Measurements from ENCODE around the gene TPPP.
"Not testable (repeated sequence)": the region's sequence is repeated elsewhere in the genome, so short reads cannot be mapped to it uniquely, and the experiment has no call there.

Gene TPPP

DNA sequence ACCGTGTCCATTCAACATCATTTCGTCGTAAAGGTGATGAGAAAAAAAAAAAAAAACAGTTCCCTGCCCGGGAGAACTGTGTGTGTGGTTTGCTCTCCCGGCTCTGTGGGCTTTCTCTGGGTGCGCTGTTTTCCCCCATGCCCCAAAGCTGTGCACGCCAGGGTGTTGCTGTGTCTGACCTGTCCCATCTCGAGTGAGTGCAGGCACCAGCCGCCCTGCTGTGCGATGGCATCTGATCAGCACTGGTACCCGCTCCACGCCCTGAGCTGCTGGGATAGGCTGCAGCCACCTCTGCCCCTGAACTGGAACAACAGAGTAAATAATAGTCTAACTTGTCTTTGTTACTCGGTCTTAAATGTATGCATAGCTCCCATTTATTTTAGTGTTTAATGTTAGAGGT, 47.7 kb downstream of the TPPP start:
- DNase-seq (ENCODE audit: low spot score) = no peak

DNA sequence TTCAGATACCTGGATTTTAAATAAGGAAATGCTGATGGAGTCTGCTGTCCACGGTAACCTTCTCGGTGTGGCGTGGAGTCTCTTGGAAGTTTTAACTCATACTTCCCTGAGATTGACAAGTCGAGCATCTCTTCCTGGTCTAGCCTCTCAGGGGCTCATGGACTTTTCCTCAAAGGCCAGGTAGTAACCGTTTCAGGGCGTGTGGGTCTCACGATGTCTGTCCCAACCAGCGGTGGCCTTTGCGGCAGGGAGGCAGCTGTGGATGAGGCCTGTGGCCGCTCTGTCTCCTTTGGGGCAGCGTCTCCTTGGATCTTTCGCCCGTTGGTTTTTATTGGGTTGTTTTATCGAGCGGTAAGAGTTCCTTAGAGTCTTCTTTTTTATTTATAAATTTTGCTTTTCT, 48.2 kb downstream of the TPPP start:
- DNase-seq (ENCODE audit: low spot score) = no peak

DNA sequence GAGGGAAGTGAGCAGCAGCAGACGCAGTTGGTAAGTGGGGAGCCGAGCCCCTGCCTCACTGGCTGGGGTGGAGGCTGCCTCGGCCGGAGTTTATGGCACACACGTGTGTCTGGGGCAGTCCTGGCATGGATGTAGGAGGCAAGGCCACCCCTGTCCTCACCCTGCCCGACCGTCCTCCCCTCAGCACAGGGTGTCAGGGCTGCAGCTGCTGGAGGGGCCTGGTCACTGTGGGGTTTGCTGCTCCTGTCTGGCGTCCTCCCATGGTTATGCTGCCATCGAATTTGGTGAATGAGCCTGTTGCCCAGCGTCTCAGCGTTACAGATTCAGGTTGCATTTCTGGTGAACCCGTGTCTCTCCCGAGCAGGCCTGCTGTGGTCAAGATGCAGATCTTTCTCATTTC, 48.6 kb downstream of the TPPP start:
- no peak for DNase-seq (ENCODE audit: low spot score)

DNA sequence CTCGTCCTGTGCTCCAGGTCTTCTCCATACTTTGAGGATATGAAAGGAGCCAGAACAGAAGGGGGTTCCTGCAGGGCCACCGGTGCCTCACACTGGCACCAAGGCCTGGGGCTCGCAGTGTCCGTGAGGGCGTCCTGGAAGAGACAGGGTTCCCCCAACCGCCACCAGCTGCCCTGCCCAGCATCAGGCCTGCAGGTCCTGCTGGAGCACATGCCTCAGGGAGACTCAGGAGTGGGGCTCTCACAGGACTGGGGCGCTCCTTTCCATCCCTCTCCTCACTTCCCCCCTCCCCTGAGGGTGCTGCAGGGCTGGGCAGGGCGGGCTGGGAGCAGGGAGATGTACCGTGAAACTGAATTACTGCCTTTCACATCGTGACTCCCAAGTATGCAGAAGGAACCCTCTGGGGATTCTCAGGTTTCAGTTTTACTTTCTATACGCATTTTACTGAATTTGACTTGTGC, 49.3 kb downstream of the TPPP start:
- DNase-seq (ENCODE audit: low spot score) = no peak

DNA sequence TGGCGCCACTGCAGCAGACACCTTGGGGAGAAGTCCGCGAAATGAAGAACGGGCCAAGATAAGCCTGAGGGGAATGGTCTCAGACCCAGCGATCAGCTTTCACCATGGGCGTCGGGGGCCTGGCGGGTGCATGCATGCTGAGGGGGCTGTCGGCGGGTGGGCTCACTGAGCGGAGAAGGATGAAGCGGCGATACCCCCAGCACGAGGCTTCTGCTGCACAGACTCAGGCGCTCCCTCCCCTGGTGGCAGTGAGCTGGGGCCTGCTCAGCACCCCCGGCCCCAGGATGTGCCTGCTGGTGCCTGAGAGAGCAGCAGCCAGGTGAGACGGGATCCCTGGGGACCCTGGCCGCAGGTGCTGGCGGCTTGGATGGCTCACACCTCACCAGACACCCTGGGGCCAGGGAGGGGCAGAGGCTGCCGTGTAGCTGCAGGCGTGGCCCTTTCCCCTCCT, 49.8 kb downstream of the TPPP start:
- DNase-seq (ENCODE audit: low spot score) = no peak

DNA sequence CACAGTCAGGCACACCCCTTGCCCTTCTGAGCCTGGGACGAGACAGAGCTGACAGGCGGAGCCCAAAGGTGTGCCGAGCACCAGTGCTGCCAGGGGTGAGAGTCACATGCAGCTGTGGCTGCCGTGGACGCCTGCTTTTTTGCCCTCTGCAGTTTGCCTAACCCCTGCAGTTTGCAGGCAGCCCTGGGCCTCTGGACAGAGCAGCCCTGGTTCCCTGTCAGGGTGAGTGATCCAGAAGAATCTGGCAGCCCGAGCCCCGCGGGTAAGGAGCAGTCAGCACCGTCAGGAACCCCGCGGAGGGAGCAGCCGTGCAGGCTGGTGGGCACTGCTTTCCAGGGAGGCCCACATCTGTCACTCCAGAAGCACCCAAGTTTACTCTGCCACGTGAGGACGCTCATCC, 50.7 kb downstream of the TPPP start:
- no peak for DNase-seq (ENCODE audit: low spot score)

DNA sequence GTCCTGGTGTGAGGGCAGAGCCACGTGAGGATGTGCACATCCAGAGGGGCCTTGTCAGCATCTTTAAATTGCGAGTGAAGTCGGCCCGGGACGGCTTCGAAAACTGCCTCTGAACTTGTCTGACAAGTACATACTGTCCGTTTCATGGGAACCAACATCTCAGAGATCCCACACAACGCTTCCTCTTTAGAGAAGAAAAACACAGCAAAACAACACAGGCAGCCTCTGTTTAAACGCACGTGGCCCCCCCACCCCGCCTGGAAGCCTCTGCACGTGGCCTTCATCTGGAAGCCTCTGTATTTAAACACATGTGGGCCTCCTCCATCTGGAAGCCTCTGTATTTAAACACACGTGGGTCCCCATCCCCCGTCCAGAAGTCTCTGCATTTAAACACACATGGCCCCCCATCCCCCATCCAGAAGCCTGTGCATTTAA, 51.8 kb downstream of the TPPP start:
- no peak for DNase-seq (ENCODE audit: low spot score)

DNA sequence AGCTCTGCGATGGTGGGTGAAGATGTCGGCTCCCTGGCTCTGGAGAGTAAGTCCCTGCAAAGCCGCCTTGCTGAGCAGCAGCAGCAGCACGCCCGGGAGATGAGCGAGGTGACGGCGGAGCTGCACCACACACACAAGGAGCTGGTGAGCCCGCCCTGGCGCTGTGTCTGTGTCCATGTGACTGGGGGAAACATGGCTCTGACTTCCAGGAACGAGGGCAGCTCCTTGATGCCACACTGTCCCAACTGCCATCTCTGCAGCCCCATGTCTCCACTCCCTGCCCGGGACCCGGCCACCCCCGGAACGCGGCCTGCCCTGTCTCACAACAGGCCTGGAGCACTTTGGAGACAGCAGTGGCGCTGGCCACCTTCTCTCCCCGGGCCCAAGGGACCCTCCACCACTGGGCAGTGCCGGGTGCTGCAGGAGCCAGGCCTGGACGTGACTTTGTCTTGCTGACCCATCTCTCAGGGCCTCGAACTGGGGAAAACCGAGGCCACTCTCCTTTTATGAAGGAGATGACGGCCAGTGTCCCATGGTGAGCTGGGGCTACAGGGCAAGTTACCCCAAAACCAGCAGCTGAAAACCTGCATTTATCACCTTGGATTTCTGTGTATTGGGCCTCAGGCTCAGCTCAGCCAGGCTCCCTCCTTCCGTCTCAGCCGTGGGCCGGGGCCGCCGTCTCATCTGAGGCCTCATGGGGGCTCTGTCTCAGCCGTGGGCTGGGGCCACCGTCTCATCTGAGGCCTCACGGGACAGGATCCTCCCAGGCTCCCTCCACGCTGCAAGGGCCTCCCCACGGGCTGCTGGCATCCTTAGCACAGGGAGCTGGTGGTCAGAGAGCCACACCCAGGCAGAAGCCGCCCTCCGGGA, 52.5 kb downstream of the TPPP start:
- no peak for DNase-seq (ENCODE audit: low spot score)

DNA sequence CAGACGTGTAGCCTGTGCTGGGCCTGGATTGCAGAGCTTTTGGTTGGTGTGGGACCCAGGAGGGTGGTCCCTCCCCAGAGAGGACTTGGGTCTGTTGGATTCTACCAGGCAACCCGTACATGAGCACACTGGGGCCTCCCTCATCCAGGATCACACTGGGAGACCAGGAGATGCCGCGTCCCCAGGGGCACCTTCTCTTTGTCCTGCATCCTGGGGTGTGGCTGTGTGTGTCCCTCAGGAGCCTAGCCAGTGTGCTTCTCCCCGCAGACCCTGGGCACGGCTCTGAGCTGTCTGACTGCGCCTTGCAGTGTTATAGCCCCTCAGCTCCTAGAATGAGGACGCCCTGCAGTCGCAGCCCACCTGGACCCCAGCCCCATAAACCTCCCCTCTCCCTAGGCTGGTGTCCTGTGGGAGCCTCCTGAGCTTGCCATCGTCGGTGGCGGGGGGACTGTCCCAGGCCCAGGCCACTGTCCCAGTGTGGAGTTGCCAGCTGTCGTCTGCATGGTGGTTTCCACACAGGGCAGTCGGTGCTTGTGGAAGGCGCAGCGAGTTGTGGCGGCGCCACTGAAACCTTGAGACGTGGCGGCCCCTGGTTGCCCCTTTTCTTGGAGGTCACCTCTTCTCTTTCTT, 53.5 kb downstream of the TPPP start:
- no peak for DNase-seq (ENCODE audit: low spot score)

DNA sequence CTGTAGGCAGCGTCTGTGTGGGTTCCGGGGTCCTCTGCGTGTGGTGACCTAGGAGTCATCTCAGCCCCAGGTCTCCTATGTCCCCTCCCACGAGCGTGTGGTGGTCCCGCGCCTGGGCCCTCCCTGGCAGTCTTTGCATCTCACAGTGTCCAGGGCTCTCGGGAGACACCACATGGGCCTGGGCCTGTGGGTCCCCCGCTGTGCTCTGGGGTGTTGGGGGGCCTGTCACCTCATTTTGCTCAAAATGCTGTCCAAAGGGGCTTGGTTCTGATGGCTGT, 54.0 kb downstream of the TPPP start:
- DNase-seq (ENCODE audit: low spot score) = no peak

DNA sequence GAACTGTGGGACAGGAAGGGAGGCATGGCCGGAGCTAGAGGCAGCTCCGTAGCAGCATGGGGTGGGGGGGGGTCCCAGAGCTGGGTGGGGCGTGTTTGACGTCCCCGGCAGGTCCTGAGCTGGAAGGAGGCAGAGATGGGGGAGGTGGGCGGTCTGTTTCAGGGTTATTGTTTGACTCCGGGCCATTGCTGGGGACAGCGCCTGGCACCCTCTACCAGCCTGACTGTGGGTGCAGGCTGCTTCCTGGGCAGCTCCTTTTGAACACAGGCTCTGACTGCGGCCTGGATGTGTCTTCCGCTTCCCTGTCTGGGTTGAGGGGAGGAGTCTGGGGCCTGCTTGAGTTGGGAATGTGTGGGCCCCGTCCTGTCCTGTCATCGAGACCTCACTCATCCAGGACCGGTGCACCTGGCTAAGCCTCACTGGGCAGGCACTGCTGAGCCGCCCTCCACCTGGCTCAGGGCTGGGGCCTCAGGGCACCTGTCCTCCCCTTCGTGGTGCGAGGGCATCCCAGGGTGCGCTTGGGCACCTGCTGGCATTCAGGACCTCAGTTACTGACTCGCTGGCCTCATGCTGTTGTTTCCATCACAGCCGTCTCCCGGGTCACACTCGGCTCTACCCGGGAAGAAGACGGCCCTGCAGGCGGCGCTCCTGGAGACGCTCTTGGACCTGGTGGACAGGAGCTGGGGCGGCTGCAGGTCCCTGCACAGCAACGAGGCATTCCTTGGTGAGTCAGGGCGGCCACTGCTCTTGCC, 54.5 kb downstream of the TPPP start:
- no peak for DNase-seq (ENCODE audit: low spot score)

DNA sequence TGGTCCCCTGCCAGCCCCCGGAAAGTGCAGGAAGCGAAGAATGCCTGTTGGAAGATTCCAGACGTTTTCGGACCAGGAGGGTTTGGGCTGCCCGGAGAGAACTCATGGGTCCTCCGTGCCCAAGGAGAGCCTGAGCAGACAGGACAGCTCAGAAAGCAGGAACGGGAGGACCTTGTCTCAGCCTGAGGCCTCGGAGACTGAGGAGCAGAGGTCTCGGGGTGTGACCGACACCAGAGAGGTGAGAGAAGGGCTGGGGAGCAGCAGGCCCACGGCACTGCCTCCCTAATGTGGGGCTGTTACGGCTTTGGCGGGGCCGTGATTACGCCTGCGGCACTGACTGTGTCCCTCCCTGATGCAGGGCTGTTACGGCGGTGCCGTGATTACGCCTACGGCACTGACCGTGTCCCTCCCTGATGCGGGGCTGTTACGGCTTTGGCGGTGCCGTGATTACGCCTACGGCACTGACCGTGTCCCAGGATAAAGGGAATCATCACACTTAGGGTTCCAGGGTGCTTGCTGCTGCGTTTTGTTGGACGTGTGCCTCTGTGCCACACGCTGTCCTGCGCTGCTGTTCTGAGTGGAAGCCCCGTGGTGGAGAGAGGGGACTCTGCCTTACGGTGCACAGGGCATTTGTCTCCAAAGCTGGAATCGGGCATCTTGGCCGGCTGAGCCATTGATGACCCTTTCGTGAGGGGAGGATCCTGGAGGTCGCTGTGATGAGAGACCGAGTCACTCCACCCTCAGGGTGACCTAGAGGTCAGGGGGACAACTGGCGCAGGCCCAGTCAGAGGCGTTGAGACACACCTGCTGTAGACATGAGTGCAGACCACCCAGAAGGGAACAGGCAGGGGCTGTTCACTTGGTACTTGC, 55.3 kb downstream of the TPPP start:
- DNase-seq (ENCODE audit: low spot score) = no peak

DNA sequence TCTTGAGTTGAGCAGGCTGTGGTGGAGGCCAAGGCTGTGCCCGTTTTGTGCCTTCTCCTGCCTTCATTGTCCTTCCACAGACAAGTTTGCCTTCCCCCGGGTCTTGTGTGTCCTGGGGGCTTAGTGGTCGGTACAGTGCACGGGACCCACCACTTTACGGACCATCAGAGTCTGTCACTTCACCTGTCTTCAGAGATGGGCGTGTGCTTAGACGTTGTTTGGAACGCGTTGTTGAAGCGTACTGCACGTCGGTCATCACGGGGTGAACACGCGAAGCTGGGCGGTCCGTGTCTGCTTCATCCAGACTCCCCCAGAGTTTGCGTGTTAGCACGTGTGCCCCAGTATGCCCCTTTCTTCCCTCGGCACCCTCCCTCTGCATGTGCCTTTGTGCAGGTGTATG, 56.2 kb downstream of the TPPP start:
- DNase-seq (ENCODE audit: low spot score) = no peak

DNA sequence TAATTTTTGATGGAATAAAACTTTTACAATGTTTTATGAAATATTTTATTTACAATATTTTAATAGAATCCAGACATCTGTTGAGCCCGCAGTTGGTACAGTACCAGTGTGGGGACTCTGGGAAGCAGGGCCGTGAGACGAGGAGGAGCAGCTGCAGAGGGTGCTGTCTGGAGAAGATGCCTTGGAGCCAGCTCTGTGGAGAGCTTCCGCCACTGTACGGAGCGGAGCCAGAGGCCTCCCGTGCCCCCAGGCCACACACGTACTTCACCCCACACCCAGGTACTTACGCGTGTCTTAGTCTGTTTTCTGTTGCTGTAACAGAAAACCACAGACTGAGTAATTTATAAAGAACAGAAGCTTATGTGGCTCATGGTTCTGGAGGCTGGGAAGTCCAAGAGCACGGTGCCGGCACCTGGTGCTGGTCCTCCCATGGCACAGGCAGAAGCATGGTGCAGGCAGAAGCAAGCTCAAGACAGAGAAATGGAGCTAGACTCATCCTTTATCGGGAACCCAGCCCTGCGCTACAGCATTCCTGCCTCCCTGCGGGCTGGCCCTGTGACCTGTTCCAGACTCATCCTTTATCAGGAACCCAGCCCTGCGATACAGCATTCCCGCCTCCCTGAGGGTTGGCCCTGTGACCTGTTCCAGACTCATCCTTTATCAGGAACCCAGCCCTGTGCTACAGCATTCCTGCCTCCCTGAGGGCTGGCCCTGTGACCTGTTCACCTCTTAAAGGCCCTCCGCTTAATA, 57.7 kb downstream of the TPPP start:
- DNase-seq (ENCODE audit: low spot score) = no peak

DNA sequence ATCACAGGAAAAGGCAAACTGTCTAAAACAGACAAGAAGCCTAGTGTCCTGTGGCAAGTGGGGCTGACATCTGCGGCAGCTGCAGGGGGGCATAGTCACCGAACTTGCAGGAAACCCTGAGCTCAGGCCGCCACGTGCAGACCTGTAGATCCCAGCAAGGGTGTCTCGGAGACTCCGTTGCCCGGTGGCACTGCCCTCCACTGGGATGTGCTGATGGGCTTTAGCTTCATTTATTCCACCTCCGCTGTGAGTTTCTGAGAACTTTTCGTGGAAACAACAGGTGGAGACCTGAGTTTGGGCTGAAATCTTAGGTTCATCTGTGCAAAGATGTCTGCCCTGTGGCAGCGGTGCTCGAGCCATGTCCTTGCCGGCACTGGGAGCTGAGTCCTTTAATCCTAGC, 59.0 kb downstream of the TPPP start:
- no peak for DNase-seq (ENCODE audit: low spot score)

DNA sequence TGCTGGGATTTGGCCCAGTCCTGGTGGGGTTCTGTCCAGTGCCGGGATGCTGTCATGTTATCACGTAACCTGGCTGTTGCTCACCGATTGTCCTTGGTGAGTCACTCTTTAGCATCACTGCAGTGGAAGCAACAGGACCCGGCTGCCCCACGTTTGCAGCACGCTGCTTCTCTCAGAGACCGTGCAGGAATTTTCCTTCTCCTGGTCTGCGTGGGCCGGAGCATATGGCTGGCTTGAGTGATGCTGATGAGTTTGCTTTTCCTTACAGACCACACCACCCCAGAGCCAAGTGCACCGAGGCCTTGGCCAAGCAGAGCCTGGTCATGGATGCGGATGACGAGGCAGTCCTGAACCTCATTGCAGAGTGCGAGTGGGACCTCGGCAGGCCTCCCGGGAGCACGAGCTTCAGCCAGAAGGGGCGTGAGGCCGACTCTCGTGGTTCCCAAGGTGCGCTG, 59.6 kb downstream of the TPPP start:
- DNase-seq (ENCODE audit: low spot score) = no peak

DNA sequence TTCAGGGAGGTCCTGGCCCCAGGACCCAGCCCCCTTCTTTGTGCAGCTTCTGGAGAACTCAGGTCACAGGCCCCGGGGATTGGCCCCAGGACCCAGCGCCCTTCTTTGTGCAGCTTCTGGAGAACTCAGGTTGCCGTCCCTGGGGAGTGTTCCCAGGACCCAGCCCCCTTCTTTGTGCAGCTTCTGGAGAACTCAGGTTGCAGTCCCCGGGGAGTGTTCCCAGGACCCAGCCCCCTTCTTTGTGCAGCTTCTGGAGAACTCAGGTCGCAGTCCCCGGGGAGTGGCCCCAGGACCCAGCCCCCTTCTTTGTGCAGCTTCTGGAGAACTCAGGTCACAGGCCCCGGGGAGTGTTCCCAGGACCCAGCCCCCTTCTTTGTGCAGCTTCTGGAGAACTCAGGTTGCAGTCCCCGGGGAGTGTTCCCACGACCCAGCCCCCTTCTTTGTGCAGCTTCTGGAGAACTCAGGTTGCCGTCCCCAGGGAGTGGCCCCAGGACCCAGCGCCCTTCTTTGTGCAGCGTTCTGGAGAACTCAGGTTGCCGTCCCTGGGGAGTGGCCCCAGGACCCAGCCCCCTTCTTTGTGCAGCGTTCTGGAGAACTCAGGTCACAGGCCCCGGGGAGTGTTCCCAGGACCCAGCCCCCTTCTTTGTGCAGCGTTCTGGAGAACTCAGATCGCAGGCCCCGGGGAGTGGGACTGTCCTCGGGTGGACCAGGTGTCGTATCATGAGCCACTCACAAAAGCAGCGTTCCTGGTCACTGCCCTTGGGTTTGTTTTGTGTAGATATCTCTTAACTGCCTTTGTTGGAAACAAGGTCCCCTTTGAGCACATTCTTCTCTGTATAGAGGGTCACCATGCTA, 64.6 kb downstream of the TPPP start:
- not testable (repeated sequence) for DNase-seq (ENCODE audit: low spot score)

DNA sequence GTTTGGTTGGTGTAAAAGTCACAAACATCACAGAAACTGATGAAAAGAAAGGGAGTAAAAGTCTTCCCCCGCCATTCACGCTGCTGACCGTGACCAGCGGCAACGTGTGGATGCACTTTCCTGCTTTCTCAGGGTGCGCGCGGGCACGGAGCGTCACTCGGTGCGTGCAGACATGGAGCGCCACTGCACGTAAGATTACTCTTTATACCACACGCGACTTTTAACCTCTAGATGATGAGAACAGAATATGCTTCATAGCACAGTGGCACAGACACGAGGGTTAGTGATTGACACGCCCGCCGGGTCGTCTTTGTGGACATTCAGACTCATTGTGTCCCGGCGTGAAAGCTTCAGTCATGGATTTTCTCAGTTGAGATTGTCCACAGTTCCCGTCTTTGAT, 65.3 kb downstream of the TPPP start:
- no peak for DNase-seq (ENCODE audit: low spot score)

DNA sequence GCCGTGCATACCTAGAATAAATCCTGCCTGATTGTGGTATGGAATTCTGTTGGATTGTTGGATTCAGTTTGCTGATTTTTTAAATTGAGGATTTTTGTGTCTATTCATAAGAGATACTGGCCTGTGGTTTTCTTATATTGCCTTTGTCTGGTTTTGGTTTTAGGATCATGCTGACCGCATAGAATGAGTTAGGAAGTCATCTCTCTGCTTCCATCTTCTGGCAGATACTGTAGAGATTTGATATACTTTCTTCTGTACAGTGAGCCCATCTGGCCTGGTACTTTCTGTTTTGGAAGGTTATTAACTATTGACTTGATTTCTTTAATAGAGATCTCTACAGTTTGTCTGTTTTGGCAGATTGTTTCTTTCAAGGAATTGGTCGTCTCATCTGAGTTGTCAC, 66.3 kb downstream of the TPPP start:
- no peak for DNase-seq (ENCODE audit: low spot score)

DNA sequence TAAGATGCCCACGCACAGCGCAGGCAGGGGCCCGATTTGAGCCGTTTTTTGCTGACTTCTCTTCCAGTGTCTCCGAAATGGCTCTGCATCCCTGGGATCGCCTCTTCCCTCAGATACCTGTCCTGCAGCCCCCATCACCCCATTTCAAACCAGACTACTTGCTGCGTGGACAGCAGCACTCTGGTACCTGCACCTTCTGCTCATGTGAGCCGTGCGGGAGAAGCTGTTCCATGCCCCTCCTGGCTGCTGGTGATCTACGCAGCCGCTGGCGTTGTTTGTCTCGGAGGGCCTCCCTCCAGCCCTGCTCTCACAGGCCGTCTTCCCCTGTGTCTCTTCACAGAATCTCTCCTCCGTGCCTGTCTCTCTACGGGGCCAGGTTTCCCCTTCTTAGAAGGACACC, 67.6 kb downstream of the TPPP start:
- no peak for DNase-seq (ENCODE audit: low spot score)

DNA sequence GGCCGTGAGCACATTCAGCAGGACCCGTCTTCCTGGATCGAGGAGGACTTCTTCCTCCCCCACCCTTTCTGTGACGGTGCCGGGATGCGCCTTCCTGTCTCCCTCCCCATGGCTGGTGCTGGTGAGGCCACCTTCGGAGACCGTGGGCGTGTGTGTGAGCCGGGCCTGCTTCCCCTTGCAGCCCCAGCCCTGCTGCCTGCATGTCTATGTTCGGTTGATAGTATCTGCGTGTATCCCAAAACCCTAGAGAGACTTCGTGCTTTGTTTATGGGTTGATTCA, 68.3 kb downstream of the TPPP start:
- no peak for DNase-seq (ENCODE audit: low spot score)
